Putamen (tissue), 1 donor: ENCODE data around the gene GRK6.

Source experiments
- DNase-seq: peaks from one replicate; pipeline ENCODE4 v3.0.0-alpha.2; 2016; ENCODE audit warnings: low spot score

Gene GRK6

GRCh38 chr5:177440990-177441780 is 14.7 kb downstream of the GRK6 start:
- no peak for DNase-seq

DNA sequence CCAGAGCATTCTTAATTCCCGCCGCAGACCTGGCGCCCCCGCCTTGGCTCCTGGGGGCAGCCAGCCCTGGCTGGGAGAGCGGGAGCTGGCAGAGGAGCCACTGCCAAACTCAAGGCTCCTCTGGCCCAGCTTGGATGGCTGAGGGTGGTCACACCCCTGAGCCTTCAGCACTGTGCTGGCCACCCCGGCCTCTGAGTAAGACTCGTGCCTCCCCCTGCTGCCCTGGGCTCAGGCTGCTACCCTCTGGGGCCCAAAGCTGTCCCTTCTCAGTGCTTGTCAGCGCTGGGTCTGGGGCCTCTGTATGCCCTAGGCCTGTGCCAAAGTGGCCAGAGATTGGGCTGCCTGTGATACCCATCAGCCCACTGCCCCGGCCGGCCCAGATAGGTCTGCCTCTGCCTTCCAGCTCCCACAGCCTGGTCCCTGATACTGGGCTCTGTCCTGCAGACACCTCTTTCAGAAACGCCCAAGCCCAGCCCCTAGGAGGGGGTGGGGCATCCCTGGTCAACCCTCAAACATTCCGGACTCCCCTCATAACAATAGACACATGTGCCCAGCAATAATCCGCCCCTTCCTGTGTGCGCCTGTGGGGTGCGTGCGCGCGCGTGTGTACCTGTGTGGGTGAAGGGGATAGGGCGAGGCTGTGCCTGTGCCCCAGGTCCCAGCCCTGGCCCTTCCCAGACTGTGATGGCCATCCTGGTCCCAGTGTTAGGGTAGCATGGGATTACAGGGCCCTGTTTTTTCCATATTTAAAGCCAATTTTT is 15.8 kb downstream of the GRK6 start:
- no peak for DNase-seq

- no peak for DNase-seq
Observed at GRCh38 chr5:177443144-177443983, 16.9 kb downstream of the GRK6 start.

DNA sequence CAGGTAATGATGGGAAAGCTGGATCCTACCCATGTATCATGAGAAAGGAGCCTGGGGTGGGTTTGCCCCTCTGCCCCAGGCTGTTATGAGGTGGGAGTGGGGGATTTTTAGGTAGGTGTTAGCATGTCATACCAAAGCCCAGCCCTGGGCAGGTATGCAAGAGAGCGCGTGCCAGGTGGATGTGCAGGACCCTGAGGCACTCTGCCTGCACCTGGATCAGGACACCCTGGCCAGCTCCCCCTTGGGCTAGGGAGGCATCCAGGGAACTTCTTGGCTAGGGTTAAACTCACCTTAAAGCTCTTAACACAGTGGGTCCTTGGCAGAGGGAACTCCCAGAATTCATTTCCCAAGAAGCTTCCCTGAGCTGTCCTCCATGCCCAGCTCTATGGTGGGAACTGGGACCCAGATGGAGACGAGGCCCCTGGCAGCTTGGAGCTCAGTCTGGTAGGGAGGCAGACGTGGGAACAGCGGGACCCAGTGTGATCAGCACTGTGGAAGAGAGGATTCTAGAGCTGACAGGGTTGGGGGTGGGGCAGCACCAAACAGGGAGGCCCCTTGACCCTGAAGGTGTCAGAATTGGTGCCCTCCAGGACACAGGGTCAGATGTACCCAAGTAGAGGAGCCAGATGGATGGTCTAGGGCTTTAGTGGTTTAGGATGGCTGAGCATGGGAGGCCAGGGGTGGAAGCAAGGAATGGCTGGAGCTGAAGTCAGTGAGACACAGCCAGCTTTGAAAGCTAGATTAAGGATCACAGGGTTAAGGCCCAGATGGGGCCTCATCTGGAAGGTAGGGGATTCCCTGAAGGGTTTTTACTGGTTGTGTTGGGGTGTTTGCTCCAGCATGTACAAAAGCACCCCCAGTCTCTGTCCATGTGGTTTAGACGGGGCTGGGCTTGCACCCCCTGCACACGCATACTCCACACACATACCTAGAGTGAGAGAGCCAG is 17.9 kb downstream of the GRK6 start:
- DNase-seq = no peak

GRCh38 chr5:177445052-177445916 is 18.8 kb downstream of the GRK6 start:
- no peak for DNase-seq

GRCh38 chr5:177445917-177446199 is 19.4 kb downstream of the GRK6 start:
- no peak for DNase-seq

DNA sequence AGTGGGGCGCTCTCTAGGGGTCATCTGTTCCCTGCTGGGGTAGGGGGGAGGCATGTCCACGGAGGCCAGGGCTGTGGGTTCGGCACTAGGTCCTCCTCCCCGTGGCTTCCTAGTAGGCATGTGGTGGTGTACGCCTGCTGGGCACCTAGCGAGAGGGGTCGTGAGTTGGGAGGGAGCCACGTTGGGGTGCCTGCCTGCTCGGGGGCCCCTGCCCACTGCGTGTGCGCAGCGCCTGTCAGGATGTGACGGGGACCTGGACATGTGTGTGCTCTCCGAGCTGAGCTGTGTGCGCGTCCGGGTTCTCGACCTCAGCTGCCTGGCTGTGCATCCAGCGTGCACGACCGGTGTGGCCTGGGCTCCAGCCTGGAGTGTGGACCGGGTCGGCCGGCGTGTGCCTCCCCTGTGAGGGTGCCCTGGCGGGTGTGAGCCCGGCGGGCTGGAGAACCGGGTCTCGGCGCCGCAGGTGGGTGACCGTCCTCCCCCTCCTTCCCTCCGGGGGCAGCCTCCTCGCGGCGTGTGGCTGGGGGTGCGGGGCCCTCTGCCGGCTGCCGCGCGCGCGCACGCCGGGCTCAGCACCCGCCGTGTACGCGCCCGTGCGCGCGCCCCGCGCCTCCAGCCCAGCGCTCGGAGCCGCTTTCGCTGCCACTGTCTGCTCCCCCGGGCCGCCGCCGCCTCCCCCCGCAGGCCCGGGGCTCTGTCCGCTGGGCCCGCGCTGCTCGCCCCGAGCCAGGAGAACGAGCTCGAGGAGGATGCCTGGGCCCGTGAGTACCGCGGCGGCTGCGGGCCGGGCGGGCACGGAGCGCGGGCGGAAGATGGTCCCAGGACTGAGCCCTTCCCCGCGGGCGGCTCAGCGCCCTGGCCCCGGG is 20.0 kb downstream of the GRK6 start, which contains the start of gene PRR7:
Gene PRR7, plus strand, starts transcription at position 615 of the 866 bp plus-strand sequence. CDS start 8,254 bp downstream, outside the sequence.
- DNase-seq = peak; percentile 85

- peak; percentile 75 for DNase-seq
Observed at GRCh38 chr5:177447066-177447610, 20.7 kb downstream of the GRK6 start.

DNA sequence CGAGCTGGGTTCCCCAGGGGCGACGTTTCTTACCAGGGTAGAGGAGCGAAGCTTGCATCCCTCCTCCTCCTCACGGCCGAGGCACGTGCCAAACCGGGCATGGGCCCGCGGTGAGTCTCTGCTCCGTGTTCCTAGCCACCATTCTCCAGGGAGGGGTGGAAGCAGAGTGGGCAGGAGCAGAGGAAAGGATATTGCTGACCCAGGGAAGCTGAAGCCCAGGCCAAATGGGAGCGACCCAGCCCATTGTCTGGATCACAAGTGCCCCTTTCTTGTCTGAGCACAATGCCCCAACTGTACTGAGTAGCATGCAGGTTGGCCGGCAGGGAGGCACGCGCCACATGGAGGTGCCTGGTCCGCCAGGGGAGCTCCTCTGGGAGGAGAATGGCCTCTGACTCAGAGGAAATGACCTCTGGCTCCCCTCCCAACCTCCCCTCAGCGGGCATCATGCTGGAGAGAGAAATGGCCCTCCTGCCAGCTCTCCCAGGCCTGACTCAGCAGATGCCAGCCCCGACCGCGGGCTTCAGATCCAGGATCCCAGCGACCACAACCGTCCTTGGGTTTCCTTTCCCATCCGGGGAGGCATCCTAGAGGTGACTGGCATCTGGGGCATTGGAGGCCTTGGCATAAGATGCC is 21.3 kb downstream of the GRK6 start:
- DNase-seq = peak; percentile 92

GRCh38 chr5:177448244-177448950 is 21.9 kb downstream of the GRK6 start:
- no peak for DNase-seq

GRCh38 chr5:177449140-177450061 is 22.9 kb downstream of the GRK6 start:
- DNase-seq = no peak

- no peak for DNase-seq
Observed at GRCh38 chr5:177450667-177451424, 24.4 kb downstream of the GRK6 start.

GRCh38 chr5:177452688-177453638 is 26.5 kb downstream of the GRK6 start:
- DNase-seq = peak; percentile 70

- DNase-seq = peak; percentile 64
Observed at GRCh38 chr5:177453852-177454396, 27.4 kb downstream of the GRK6 start.
